ENCODE data around the gene SHISAL1. TPM values are rescaled to one million over a fixed set of nuclear protein-coding genes. Genes with fewer than 3 reads are reported as not detected.

The SHISAL1 gene
- total RNA-seq, 6 experiments from 2014 or later, result 0.05 to 0.31 (median 0.17) TPM

GRCh38 chr22:44254811-44255210 lies 57.9 kb downstream of the SHISAL1 start:
- no peaks in the 10 kb centered on the region for H3K27me3 ChIP-seq

GRCh38 chr22:44249376-44250147 lies 63.2 kb downstream of the SHISAL1 start:
- no peak for DNase-seq
- no peak overlapping the region for H3K27ac ChIP-seq
- H3K36me3 ChIP-seq, result no peaks in the 10 kb centered on the region
- H3K27me3 ChIP-seq, result no peaks in the 10 kb centered on the region
- 65% methylated on average over 8 of the region's 12 CpGs for WGBS (ENCODE audit: insufficient coverage, low coverage, low lambda C conversion rate, missing lambda C conversion rate)
- no peak for ATAC-seq
- TF ChIP-seq CTCF (IDR thresholded peaks at IDR 0.05) (no peak), POLR2A (IDR thresholded peaks at IDR 0.05) (no peak)
- intact Hi-C loops (cut with DNase I), result no loop called here
- H3K9me3 ChIP-seq, result peaks cover 0 to 8% (median 0%) of the 10 kb centered on the region in 4 donors
- H3K4me1 ChIP-seq, result no peaks in the 10 kb centered on the region
- no peak overlapping the region for H3K4me3 ChIP-seq

More at GRCh38 chr22:44254811-44255210, 57.9 kb downstream of the SHISAL1 start:
- Histone ChIP-seq H3K27ac (no peak overlapping the region), H3K4me1 (no peaks in the 10 kb centered on the region), H3K4me3 (no peak overlapping the region), H3K9me3 (peaks cover 0 to 5% (median 0%) of the 10 kb centered on the region in 4 donors), H3K36me3 (no peaks in the 10 kb centered on the region)
- ATAC-seq, result no peak
- no peak for DNase-seq
- TF ChIP-seq POLR2A (IDR thresholded peaks at IDR 0.05) (no peak), CTCF (IDR thresholded peaks at IDR 0.05) (no peak)
- intact Hi-C loops (cut with DNase I), result no loop called here
- 72% methylated on average over 2 of the region's 2 CpGs for WGBS (ENCODE audit: insufficient coverage, low coverage, low lambda C conversion rate, missing lambda C conversion rate)

- TF ChIP-seq CTCF (IDR thresholded peaks at IDR 0.05) (no peak), POLR2A (IDR thresholded peaks at IDR 0.05) (no peak)
- Histone ChIP-seq H3K36me3 (no peaks in the 10 kb centered on the region), H3K27ac (no peak overlapping the region), H3K4me3 (no peak overlapping the region), H3K9me3 (peaks cover 0 to 8% (median 0%) of the 10 kb centered on the region in 4 donors), H3K27me3 (no peaks in the 10 kb centered on the region), H3K4me1 (no peaks in the 10 kb centered on the region)
- DNase-seq (no peak), ATAC-seq (no peak)
- intact Hi-C loops (cut with DNase I), result no loop called here
- WGBS (ENCODE audit: insufficient coverage, low coverage, low lambda C conversion rate, missing lambda C conversion rate), result 70% methylated on average over 6 of the region's 10 CpGs
These were observed 63.8 kb downstream of the SHISAL1 start for GRCh38 chr22:44248926-44249325.

GRCh38 chr22:44247923-44248892 lies 64.5 kb downstream of the SHISAL1 start:
- no peaks in the 10 kb centered on the region for H3K36me3 ChIP-seq
- no peak overlapping the region for H3K4me3 ChIP-seq
- no peak for DNase-seq
- peaks cover 0 to 8% (median 0%) of the 10 kb centered on the region in 4 donors for H3K9me3 ChIP-seq
- no peaks in the 10 kb centered on the region for H3K4me1 ChIP-seq
- TF ChIP-seq CTCF (IDR thresholded peaks at IDR 0.05) (no peak), POLR2A (IDR thresholded peaks at IDR 0.05) (no peak)
- H3K27me3 ChIP-seq, result no peaks in the 10 kb centered on the region
- H3K27ac ChIP-seq, result no peak overlapping the region
- intact Hi-C loops (cut with DNase I), result no loop called here
- ATAC-seq, result no peak
- 71% methylated on average over 11 of the region's 25 CpGs for WGBS (ENCODE audit: insufficient coverage, low coverage, low lambda C conversion rate, missing lambda C conversion rate)
